ENCODE measurements around the gene ADAMTSL2. TPM values are rescaled to one million over a fixed set of nuclear protein-coding genes. Genes with fewer than 3 reads are reported as not detected.

Gene ADAMTSL2
- polyA plus RNA-seq, 1 of the 3 experiments (the other 2 are of a cell fraction): 0.21 TPM

- no peaks in the 10 kb centered on the region for H3K27me3 ChIP-seq (ENCODE audit: insufficient read depth)
These were observed 5.0 kb upstream of the ADAMTSL2 start for GRCh38 chr9:133529457-133529856.

GRCh38 chr9:133529874-133530273 is 4.6 kb upstream of the ADAMTSL2 start:
- no peaks in the 10 kb centered on the region for H3K27me3 ChIP-seq (ENCODE audit: insufficient read depth)
- POLR2A ChIA-PET: interaction anchor here (0.9 to 10.7 kb wide), 4 partner anchors 16 to 208 kb away, joined by 3 to 150 read pairs (median 4); partner anchors contain the start of gene DBH

More at GRCh38 chr9:133529457-133529856, 5.0 kb upstream of the ADAMTSL2 start:
- TF ChIP-seq ELF1 (IDR thresholded peaks at IDR 0.05) (no peak), FOXJ3 (CRISPR knock-in tag; IDR thresholded peaks at IDR 0.05) (no peak), TCF12 (IDR thresholded peaks at IDR 0.05) (no peak), EZH2phosphoT487 (IDR thresholded peaks at IDR 0.05; ENCODE audit: borderline replicate concordance, low read depth) (no peak), CHD2 (IDR thresholded peaks at IDR 0.05; ENCODE audit: low read length, partially characterized antibody) (no peak), IRF3 (IDR thresholded peaks at IDR 0.05; ENCODE audit: low read depth, low read length) (no peak)
- ChIA-PET CTCF (interaction anchor here (0.8 to 5.8 kb wide), 5 partner anchors 14 to 208 kb away, joined by 3 to 51 read pairs (median 4); partner anchors contain the start of genes DBH and SARDH), POLR2A (interaction anchor here (0.9 to 10.7 kb wide), 6 partner anchors 16 to 208 kb away, joined by 3 to 150 read pairs (median 4); partner anchors contain the start of gene DBH)
- DNase-seq: no peak
- Histone ChIP-seq H3K9me2 (no peaks in the 10 kb centered on the region), H2AFZ (ENCODE audit: low read depth) (no peak overlapping the region), H3K27ac (ENCODE audit: low read depth in 2 of 2, low read length in 1 of 2) (peak overlapping the region in 1 of 2 experiments; percentile 100; a peak in 2 of 4 replicates), H3K9ac (no peak overlapping the region), H3K4me1 (ENCODE audit: control insufficient read depth in 1 of 2, insufficient read depth in 2 of 2, low read depth in 1 of 2, low read length in 1 of 2) (peaks cover 9 to 84% of the 10 kb centered on the region in 2 experiments; a peak in 3 of 4 replicates), H3K4me3 (ENCODE audit: low read depth in 2 of 2, low read length in 1 of 2) (no peak overlapping the region), H3K79me2 (ENCODE audit: insufficient read depth) (no peaks in the 10 kb centered on the region), H3K36me3 (replicated peaks in 1 of 2; ENCODE audit: control insufficient read depth in 1 of 2, insufficient read depth in 2 of 2, low read length in 1 of 2) (no peaks in the 10 kb centered on the region), H3K9me3 (no peaks in the 10 kb centered on the region), H3F3A (replicated peaks; ENCODE audit: insufficient read depth) (no peaks in the 10 kb centered on the region), H3K4me2 (no peak overlapping the region), H4K20me1 (ENCODE audit: insufficient read depth) (no peaks in the 10 kb centered on the region)
- 76% methylated on average over 7 of the region's 7 CpGs for WGBS (ENCODE audit: low lambda C conversion rate)

GRCh38 chr9:133531293-133531692 is 3.2 kb upstream of the ADAMTSL2 start:
- ChIA-PET POLR2A (interaction anchor here (1.0 to 10.7 kb wide), 3 partner anchors 52 to 105 kb away, joined by 3 to 150 read pairs (median 4); partner anchors contain the start of genes DBH and SLC2A6), CTCF (interaction anchor here (0.7 to 5.8 kb wide), 7 partner anchors 9 to 262 kb away, joined by 3 to 51 read pairs (median 18); no protein-coding TSS in a partner anchor)
- Histone ChIP-seq H3K27ac (ENCODE audit: low read depth in 2 of 2, low read length in 1 of 2) (peak overlapping the region in 1 of 2 experiments; percentile 100; a peak in 2 of 4 replicates), H3K27me3 (ENCODE audit: insufficient read depth) (no peaks in the 10 kb centered on the region), H3K4me2 (no peak overlapping the region), H3K9ac (no peak overlapping the region), H3K9me2 (no peaks in the 10 kb centered on the region), H3K79me2 (ENCODE audit: insufficient read depth) (no peaks in the 10 kb centered on the region), H4K20me1 (ENCODE audit: insufficient read depth) (no peaks in the 10 kb centered on the region), H3K36me3 (replicated peaks in 1 of 2; ENCODE audit: control insufficient read depth in 1 of 2, insufficient read depth in 2 of 2, low read length in 1 of 2) (no peaks in the 10 kb centered on the region), H3K4me3 (ENCODE audit: low read depth in 2 of 2, low read length in 1 of 2) (no peak overlapping the region), H2AFZ (ENCODE audit: low read depth) (no peak overlapping the region), H3K4me1 (ENCODE audit: control insufficient read depth in 1 of 2, insufficient read depth in 2 of 2, low read depth in 1 of 2, low read length in 1 of 2) (peaks cover 9 to 92% of the 10 kb centered on the region in 2 experiments; a peak in 3 of 4 replicates), H3K9me3 (no peaks in the 10 kb centered on the region), H3F3A (replicated peaks; ENCODE audit: insufficient read depth) (no peaks in the 10 kb centered on the region)
- TF ChIP-seq EZH2phosphoT487 (IDR thresholded peaks at IDR 0.05; ENCODE audit: borderline replicate concordance, low read depth): no peak
- TF ChIP-seq EP300 (IDR thresholded peaks at IDR 0.05; ENCODE audit: borderline replicate concordance in 1 of 2, low read depth in 1 of 2, low read length in 1 of 2): 0 out of 4 replicates have a peak, but pooled peaks of 1 of the 2 experiments have one; percentile 24
- WGBS (ENCODE audit: low lambda C conversion rate): 65% methylated on average over 6 of the region's 9 CpGs
- peak; percentile 62 for DNase-seq

More at GRCh38 chr9:133529874-133530273, 4.6 kb upstream of the ADAMTSL2 start:
- Histone ChIP-seq H4K20me1 (ENCODE audit: insufficient read depth) (no peaks in the 10 kb centered on the region), H3K9ac (no peak overlapping the region), H3K4me3 (ENCODE audit: low read depth in 2 of 2, low read length in 1 of 2) (no peak overlapping the region), H3K27ac (ENCODE audit: low read depth in 2 of 2, low read length in 1 of 2) (peak overlapping the region in 1 of 2 experiments; percentile 100; a peak in 2 of 4 replicates), H2AFZ (ENCODE audit: low read depth) (no peak overlapping the region), H3K79me2 (ENCODE audit: insufficient read depth) (no peaks in the 10 kb centered on the region), H3K9me3 (no peaks in the 10 kb centered on the region), H3F3A (replicated peaks; ENCODE audit: insufficient read depth) (no peaks in the 10 kb centered on the region), H3K36me3 (replicated peaks in 1 of 2; ENCODE audit: control insufficient read depth in 1 of 2, insufficient read depth in 2 of 2, low read length in 1 of 2) (no peaks in the 10 kb centered on the region), H3K9me2 (no peaks in the 10 kb centered on the region), H3K4me2 (no peak overlapping the region), H3K4me1 (ENCODE audit: control insufficient read depth in 1 of 2, insufficient read depth in 2 of 2, low read depth in 1 of 2, low read length in 1 of 2) (peaks cover 9 to 86% of the 10 kb centered on the region in 2 experiments; a peak in 3 of 4 replicates)
- 85% methylated on average over 2 of the region's 7 CpGs for WGBS (ENCODE audit: low lambda C conversion rate)
- DNase-seq: no peak
- no peak for TF ChIP-seq FOXM1 (IDR thresholded peaks at IDR 0.05; ENCODE audit: low read depth)
- no peak for TF ChIP-seq EZH2phosphoT487 (IDR thresholded peaks at IDR 0.05; ENCODE audit: borderline replicate concordance, low read depth)
- no peak for TF ChIP-seq FOXJ3 (CRISPR knock-in tag; IDR thresholded peaks at IDR 0.05)
- CTCF ChIA-PET: interaction anchor here (0.8 to 5.8 kb wide), 5 partner anchors 13 to 208 kb away, joined by 3 to 51 read pairs (median 4); partner anchors contain the start of genes DBH and SARDH

All from SK-N-SH (cell line).